ENCODE measurements around the gene ENGASE. TPM values are rescaled to one million over a fixed set of nuclear protein-coding genes. Genes with fewer than 3 reads are reported as not detected.
"Not testable (repeated sequence)": the region's sequence is repeated elsewhere in the genome, so short reads cannot be mapped to it uniquely, and the experiment has no call there.

The ENGASE gene
- total and polyA plus RNA-seq, 2 of the 8 experiments (the other 6 are each of a cell fraction or from before 2014, with no cell fraction given) = 9.3 to 36.1 TPM

DNA sequence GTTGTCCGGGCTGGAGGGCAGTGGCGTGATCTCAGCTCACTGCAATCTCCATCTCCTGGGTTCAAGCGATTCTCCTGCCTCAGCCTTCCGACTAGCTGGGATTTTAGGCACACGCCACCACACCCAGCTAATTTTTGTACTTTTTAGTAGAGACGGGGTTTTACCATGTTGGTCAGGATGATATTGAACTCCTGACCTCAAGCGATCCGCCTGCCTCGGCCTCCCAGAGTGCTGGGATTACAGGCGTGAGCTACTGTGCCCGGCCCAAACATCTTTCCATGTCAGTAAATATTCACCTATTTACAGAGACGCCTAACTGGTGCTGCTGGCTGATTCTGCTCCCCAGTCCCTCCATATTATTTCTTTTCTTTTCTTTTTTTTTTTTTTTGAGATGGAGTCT is 44.0 kb upstream of the ENGASE start:
- H3K4ac ChIP-seq (replicated peaks; ENCODE audit: insufficient read length, low read depth, low read length); H2BK120ac ChIP-seq (replicated peaks; ENCODE audit: low read depth, low read length); H3K23me2 ChIP-seq (ENCODE audit: low read depth, low read length); FAIRE-seq; H3K9ac ChIP-seq (replicated peaks in 1 of 4; ENCODE audit: extremely low read depth in 1 of 4, low read depth in 3 of 4, low read length in 3 of 4); H3K79me2 ChIP-seq (ENCODE audit: control insufficient read depth in 1 of 2, insufficient read depth in 2 of 2, low read length in 2 of 2); H3K27ac ChIP-seq (ENCODE audit: low read depth, low read length); H2BK12ac ChIP-seq (ENCODE audit: low read depth, low read length); H3K56ac ChIP-seq (replicated peaks; ENCODE audit: insufficient read length, low read depth, low read length); H3K4me1 ChIP-seq (replicated peaks in 1 of 4; ENCODE audit: control insufficient read depth in 3 of 4, insufficient read depth in 4 of 4, low read length in 3 of 4); H3K4me3 ChIP-seq (ENCODE audit: extremely low read depth in 1 of 4, insufficient read depth in 2 of 4, low read depth in 3 of 4, low read length in 4 of 4); H2BK20ac ChIP-seq (ENCODE audit: low read length); H4K5ac ChIP-seq (ENCODE audit: insufficient read length, low read depth, low read length); H3K79me1 ChIP-seq (ENCODE audit: low read depth, low read length); H4K20me1 ChIP-seq (replicated peaks in 1 of 2; ENCODE audit: control insufficient read depth in 1 of 2, insufficient read depth in 2 of 2, low read length in 2 of 2); H2AFZ ChIP-seq (ENCODE audit: low read length); H3K23ac ChIP-seq (ENCODE audit: insufficient read length); DNase-seq (ENCODE audit: low read depth in 1 of 2, low spot score in 2 of 2); POLR2A ChIA-PET (ENCODE audit: partially characterized antibody); H4K91ac ChIP-seq (replicated peaks; ENCODE audit: insufficient read length, low read length); H3K14ac ChIP-seq (ENCODE audit: insufficient read length); H2BK5ac ChIP-seq (ENCODE audit: low read depth, low read length); H2BK15ac ChIP-seq (ENCODE audit: low read length); H4K8ac ChIP-seq (ENCODE audit: extremely low read depth, insufficient read depth, low read length); H2AK5ac ChIP-seq (ENCODE audit: low read depth, low read length); H3K18ac ChIP-seq (ENCODE audit: extremely low read depth, low read length); H3K9me3 ChIP-seq (ENCODE audit: insufficient read depth in 2 of 2, low read depth in 1 of 2, low read length in 1 of 2); H3K36me3 ChIP-seq (ENCODE audit: control insufficient read depth in 2 of 4, insufficient read depth in 4 of 4, low read length in 3 of 4); H3K4me2 ChIP-seq (ENCODE audit: insufficient read depth in 1 of 2, low read depth in 2 of 2, low read length in 2 of 2): not testable (repeated sequence)
- 84% methylated on average over 11 of the region's 12 CpGs; no CpG with 5 or more reads in 1 of the 2 experiments for WGBS, 2 experiments (ENCODE audit: extremely low coverage in 1 of 2, insufficient coverage in 1 of 2, insufficient read length in 1 of 2, insufficient replicate concordance in 2 of 2, low coverage in 1 of 2, low lambda C conversion rate in 2 of 2, missing lambda C conversion rate in 1 of 2)
- CTCF ChIA-PET (ENCODE audit: partially characterized antibody) = interaction anchor here (0.8 to 6.3 kb wide), 5 partner anchors 10 to 355 kb away, joined by 3 to 55 read pairs (median 4); no protein-coding TSS in a partner anchor
- peaks cover 1 to 31% (median 23%) of the 10 kb centered on the region in 4 experiments for H3K27me3 ChIP-seq (replicated peaks in 1 of 4; ENCODE audit: control insufficient read depth in 3 of 4, extremely low read depth in 1 of 4, insufficient read depth in 3 of 4, low read length in 3 of 4)
